NCI-H510A treated with DMSO at 0.1 percent for 48 hours (cell line): ENCODE data around the gene SLC6A6.

Experiments
- DNase-seq: peaks from one replicate; lab custom pipeline; 2025; lab: John Stamatoyannopoulos, UW

The SLC6A6 gene

DNA sequence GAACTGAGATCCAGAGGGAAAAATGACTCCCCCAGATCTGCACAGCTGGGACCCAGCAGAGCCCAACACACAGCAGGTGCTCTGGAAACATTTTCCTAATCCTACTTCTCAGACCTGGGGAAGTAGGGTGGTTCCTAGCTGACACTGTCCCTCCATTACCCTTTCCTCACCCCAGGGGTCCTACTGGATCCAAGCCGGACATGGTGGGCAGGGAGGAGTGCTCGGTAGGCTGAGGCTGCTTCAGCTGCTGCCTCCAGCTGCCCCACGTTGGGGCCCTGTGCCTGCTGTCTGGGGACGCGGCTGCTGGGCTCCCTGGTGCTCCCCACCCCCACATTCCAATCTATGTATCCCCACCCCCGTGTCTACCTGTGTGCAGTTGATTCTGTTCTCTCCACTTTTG, 29.8 kb upstream of the SLC6A6 start:
- no peak for DNase-seq

DNA sequence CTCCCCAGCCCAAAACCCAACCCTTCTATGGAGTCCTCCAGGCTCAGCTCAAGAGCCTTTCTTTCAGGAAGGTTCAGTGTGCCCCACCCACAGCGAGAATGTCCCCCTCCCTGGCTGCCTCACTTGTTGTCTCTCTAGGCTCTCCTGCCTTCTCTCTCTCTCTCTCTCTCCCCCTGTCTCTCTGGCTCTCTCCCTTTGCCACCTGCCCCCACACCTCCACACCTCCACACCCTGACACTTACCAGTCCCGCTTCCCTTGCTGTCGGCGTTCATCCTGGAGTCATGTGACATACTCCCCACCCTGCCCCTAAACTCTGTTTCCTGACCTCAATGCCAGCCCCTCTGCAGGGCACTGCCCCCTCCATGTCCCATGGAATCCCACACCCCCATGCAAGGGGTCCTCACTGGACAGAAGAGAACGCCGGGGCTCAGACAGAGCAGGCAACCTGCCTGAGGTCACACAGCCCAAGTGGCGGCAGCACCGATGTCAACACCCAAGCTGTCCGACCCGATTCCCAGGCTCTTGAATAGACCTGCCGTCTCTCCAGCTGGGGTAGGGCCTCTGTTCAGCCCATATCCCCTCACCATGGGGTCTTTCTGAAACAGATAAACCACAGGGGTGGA, 28.5 kb upstream of the SLC6A6 start:
- DNase-seq: no peak

GRCh38 chr3:14374444-14374883, 27.9 kb upstream of the SLC6A6 start:
- no peak for DNase-seq

DNA sequence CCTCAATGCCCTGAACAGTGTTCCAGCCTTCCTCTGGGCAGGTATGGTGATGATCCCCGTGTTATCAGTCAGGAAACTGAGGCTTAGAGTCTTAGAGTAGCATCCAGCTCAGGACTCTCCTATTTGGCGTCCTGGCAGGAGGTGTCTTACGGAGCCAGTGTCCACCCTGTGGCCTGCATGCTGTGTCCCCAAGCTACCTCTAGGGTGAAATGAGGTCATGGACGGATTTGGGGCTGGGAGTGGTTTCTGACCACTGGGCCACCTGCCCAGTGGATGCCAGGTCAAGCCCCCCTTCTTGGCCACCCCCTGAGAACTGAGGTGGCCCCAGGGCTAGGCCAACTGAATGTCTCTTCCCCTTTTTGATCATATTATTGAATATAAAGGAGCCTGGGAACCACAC, 27.2 kb upstream of the SLC6A6 start:
- DNase-seq: no peak

GRCh38 chr3:14376348-14377043, 25.9 kb upstream of the SLC6A6 start:
- DNase-seq: no peak

- no peak for DNase-seq
These were observed 25.2 kb upstream of the SLC6A6 start for GRCh38 chr3:14377044-14377837.

DNA sequence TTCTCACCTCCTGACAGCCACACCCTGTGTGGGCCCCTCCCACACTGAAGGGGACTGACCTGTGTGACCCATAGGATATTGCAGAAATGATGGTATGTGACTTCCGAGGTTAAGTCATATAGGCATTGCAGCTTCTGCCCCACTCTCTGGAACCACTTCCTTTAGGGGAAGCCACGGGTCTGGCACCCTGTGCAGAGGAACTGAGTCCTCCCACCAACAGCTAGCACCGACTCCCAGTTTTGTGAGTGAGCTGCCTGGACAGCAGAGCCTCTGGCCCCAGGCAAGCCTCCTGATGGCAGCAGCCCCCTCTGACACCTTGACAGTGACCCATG, 24.6 kb upstream of the SLC6A6 start:
- no peak for DNase-seq

DNA sequence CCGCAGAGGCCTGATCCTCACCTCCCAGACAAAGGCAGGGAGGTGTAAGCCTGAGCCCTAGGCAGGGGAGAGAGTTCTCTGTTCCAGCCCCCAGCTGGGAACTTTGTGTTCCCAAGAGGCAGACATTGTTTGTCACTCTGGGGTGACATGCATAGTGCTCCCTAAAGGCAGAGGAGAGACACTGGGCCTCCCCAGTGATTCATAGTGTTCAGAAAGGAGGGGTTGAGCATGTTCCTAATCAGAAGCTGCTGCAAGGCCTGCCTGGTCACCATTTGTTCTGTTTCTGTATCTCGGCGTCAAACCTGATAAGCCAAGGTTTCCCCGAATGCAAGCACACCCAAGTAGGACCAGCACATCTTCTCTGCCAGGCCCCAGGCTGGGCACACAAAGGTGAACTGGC, 24.0 kb upstream of the SLC6A6 start:
- DNase-seq: no peak

DNA sequence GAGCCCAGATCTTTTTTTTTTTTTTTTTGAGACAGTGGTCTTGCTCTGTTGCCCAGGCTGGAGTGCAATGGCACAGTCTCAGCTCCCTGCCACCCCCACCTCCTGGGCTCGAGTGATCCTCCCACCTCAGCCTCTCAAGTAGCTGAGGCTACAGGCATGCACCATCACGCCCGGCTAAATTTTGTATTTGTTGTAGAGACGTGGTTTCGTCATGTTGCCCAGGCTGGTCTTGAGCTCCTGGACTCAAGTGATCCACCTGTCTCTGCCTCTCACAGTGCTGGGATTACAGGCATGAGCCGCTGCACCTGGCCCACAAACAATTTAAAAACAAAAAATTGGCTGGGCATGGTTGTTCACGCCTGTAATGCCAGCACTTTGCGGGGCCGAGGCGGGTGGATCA, 22.6 kb upstream of the SLC6A6 start:
- peak; percentile 39 for DNase-seq

DNA sequence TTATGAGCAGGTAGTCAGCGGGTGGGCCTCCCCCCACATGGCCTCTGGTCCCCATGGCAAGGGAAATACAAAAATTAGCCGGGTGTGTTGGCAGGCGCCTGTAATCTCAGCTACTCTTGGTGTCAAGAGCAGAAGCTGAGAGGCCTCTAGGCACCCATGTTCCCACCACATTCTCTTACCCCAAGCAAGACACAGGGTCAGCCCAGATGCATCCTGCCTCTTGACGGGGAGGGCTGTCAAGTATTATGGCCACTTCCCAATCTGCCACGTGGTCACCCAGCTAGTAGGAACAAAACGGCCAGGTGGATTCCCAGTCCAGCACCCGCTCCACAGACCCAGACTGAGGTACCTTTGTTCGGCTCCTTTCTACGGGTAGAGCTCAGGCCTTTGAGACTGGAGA, 16.2 kb upstream of the SLC6A6 start:
- no peak for DNase-seq

GRCh38 chr3:14388201-14388600, 14.2 kb upstream of the SLC6A6 start:
- DNase-seq: no peak

- no peak for DNase-seq
These were observed 13.2 kb upstream of the SLC6A6 start for GRCh38 chr3:14389166-14389606.

DNA sequence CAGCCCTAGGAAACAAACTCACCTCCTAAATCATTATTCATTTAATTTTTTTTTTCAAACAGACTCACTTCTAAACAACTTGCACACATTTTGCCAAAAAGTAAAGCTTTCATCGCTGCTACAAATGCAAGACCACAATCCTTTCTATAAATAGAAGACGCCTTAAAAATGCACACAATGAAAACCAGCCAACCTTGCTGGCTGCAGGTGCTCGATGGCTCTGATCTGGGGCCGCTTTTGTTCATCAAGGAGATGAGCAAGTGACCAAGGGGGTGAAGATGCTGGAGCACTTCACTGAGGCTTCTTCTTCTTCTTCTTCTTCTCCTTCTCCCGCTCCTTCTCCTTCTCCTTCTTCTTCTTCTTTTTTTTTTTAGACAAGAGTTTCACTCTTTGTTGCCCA, 12.7 kb upstream of the SLC6A6 start:
- DNase-seq: no peak

DNA sequence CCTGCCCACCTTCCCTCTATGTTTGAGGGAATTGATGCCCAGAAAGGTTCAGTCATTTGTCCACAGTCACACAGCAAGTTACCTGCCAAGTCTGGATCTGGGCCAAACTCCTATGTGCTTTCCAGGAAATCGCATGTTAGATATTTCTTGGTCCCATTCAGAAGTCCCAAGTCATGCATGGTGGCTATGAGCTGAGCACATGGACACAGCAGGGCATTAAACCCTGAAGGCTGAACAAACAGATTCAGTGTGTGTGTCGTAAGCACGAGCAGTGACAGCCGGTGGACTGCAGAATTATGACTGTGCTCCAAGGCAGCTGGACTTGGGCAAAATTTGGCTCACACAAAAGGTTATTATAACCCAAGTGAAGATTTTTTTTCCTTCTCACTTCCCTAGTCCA, 11.4 kb upstream of the SLC6A6 start:
- DNase-seq: no peak

DNA sequence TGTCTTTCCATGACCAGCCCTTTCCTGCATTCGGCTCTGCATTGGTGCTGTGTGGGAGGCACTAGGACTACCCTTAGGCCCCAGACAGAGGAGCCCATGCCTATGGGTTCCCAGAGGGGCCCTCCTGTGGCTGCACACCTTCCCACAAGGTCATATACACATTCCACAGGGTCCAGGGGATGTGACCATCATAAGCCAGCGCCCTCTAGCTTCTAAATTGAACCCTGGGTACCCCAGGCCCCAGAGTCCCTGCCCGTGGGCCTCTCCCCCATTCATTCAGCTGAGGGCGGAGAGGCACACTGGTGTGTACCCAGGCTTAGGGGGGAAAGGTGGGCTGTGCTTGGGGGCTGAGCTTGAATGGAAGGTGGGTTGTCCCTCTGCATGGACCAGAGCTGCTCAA, 10.2 kb upstream of the SLC6A6 start:
- DNase-seq: no peak

DNA sequence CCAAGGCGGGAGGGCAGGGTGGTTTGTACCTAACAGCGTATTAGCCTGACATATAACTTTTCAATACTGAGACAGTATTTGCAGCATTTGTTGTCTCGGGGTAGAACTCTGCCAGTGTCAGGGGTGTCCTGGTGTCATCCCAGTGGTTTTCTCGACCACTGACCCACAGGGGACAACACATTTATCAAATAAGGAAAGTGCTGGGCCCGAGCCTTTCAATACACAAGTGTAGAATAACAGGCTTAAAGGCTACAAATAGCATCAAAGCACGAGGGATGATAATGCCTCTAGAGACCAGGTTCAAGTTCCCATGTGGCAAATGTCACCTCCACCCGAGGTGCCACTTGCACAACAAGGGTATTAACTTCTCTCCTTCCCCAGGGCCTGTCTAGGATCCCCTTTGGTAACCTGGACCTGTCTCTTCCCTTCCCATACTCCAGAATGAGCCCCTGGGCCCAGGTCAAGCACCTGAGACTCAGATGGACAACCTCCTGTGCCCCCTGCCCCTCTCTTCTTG, 9.5 kb upstream of the SLC6A6 start:
- DNase-seq: no peak

DNA sequence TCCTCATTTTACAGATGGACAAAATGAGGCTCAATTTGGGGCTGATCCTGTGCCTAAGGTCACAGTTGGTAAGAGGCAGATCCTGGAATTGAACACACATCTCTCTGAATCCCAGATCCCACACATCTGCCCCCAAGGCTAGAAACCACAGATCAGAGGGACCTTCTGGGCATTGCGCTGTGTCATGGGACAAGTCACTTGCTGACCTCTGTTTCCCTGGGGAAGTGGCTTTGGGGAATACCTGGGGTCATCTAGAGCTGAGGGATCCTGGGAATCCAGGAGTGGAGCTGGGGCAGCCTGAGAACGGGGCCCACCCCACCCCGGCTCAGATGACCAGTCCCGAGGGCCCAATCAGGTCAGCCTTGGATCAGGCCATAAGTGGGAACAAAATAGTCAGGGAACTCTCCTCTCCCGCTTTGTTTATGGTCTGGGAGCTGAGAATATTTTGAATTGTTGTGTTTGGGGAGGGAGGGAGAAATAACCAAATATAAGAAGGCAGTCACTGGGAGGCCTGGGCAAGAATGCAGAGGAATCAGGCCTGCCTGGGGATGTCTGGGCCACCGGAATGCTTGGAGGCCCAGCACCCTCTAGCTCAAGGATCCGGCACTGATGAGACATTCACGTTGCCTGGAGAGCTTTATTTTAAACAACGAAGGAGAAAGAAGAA, 8.8 kb upstream of the SLC6A6 start:
- no peak for DNase-seq

- DNase-seq: no peak
These were observed 6.2 kb upstream of the SLC6A6 start for GRCh38 chr3:14396031-14396692.

DNA sequence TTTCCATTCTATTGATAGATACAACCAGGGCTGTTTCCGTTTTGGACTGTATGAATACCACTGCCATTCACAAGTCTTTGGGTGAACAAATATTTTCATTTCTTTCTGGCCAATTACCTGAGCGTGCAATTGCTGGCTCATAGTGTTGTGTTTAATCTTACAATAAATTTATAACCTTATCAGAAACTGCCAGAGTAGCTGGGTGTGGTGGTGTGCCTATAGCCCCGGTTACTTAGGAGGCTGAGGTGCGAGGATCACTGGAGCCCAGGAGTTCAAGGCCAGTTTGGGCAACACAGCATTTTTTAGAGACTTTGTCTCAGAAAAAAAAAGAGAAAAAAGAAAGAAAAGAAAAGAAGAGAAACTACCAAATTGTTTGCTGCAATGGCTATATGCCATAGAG, 5.4 kb upstream of the SLC6A6 start:
- DNase-seq: no peak

- no peak for DNase-seq
These were observed 4.9 kb upstream of the SLC6A6 start for GRCh38 chr3:14397531-14397930.

GRCh38 chr3:14397940-14398796, 4.2 kb upstream of the SLC6A6 start:
- DNase-seq: no peak
